Smooth muscle cell (in vitro differentiated cells): ENCODE measurements around the gene DEPDC4. TPM values are rescaled to one million over a fixed set of nuclear protein-coding genes. Genes with fewer than 3 reads are reported as not detected.

Experiments used
- DNase-seq: peaks from one replicate; lab custom pipeline; 2025; ENCODE audit not compliant: unreplicated experiment; lab: John Stamatoyannopoulos, UW
- H2AFZ ChIP-seq: fragments of 200-600 bp; sonication (generic); 2 replicates; pipeline ENCODE4 v1.6.0; 2016; ENCODE audit warnings: antibody characterized with exemption, low read depth, mild to moderate bottlenecking
- H3F3A ChIP-seq: fragments of 200-600 bp; sonication (generic); 2 replicates; pipeline ENCODE4 v1.6.0; 2017; ENCODE audit warnings: antibody characterized with exemption, low read depth
- H3K27ac ChIP-seq: fragments of 200-600 bp; sonication (generic); 2 replicates; pipeline ENCODE4 v1.5.1; 2016; ENCODE audit warnings: low read depth, mild to moderate bottlenecking
- H3K27me3 ChIP-seq: fragments of 200-600 bp; sonication (generic); 2 replicates; pipeline ENCODE4 v1.6.1; 2016; ENCODE audit warnings: low read depth, mild to moderate bottlenecking
- H3K36me3 ChIP-seq: fragments of 200-600 bp; sonication (generic); 2 replicates; pipeline ENCODE4 v1.5.1; 2016; ENCODE audit warnings: low read depth
- H3K4me1 ChIP-seq: fragments of 200-600 bp; sonication (generic); 2 replicates; pipeline ENCODE4 v1.5.1; 2016; ENCODE audit warnings: low read depth
- H3K4me2 ChIP-seq: fragments of 200-600 bp; sonication (generic); 2 replicates; pipeline ENCODE4 v1.6.0; 2016; ENCODE audit warnings: mild to moderate bottlenecking
- H3K4me3 ChIP-seq: fragments of 200-600 bp; sonication (generic); 2 replicates; pipeline ENCODE4 v1.5.1; 2016; ENCODE audit warnings: mild to moderate bottlenecking
- H3K79me2 ChIP-seq: fragments of 200-600 bp; sonication (generic); 2 replicates; pipeline ENCODE4 v1.6.0; 2016; ENCODE audit warnings: low read depth, mild to moderate bottlenecking
- H3K9ac ChIP-seq: fragments of 200-600 bp; sonication (generic); 2 replicates; pipeline ENCODE4 v1.6.0; 2016; ENCODE audit warnings: low read depth
- H3K9me3 ChIP-seq: fragments of 200-600 bp; sonication (generic); replicated peaks from 2 replicates; pipeline ENCODE4 v1.5.1; 2016; ENCODE audit warnings: low read depth
- H4K20me1 ChIP-seq: fragments of 200-600 bp; sonication (generic); 2 replicates; pipeline ENCODE4 v1.6.0; 2016; ENCODE audit warnings: low read depth
- CTCF ChIP-seq: fragments of 200-600 bp; sonication (generic); IDR thresholded peaks from 2 replicates; pipeline ENCODE4 v1.5.1; 2017; ENCODE audit warnings: borderline replicate concordance, mild to moderate bottlenecking, antibody characterized with exemption; ENCODE audit not compliant: insufficient read depth, poor library complexity, severe bottlenecking
- WGBS: methylation state at CpG from one replicate; pipeline ENCODE4 v1.1.7; 2016; ENCODE audit warnings: low lambda C conversion rate; 5-methylcytosine and 5-hydroxymethylcytosine counted together
- polyA plus RNA-seq: library from polyadenylated mRNA; unstranded; fragments of >200 nt; fragmentation: Nextera tagmentation; extraction: Ambion mirVana; gene quantifications from 2 replicates; pipeline ENCODE4 v1.2.1, GENCODE V29; 2016
- total RNA-seq: library from RNA; depleted of rRNA; stranded (reverse); fragments of >200 nt; gene quantifications from 2 replicates; pipeline ENCODE4 v1.2.3, GENCODE V29; 2014

The DEPDC4 gene
- total and polyA plus RNA-seq, 2 experiments from 2014 or later = 0.49 to 13.5 TPM

- no peaks in the 10 kb centered on the region for H3K9me3 ChIP-seq
- H3F3A ChIP-seq = no peaks in the 10 kb centered on the region
- no peak overlapping the region for H3K27ac ChIP-seq
- H3K36me3 ChIP-seq = no peaks in the 10 kb centered on the region
- H3K4me3 ChIP-seq = no peak overlapping the region
- no peak overlapping the region for H3K9ac ChIP-seq
- no peak overlapping the region for H2AFZ ChIP-seq
- 94% methylated on average over 1 of the region's 1 CpG for WGBS
- no peaks in the 10 kb centered on the region for H3K79me2 ChIP-seq
- no peaks in the 10 kb centered on the region for H4K20me1 ChIP-seq
- no peaks in the 10 kb centered on the region for H3K27me3 ChIP-seq
- H3K4me1 ChIP-seq = no peaks in the 10 kb centered on the region
- no peak for DNase-seq
- H3K4me2 ChIP-seq = no peak overlapping the region
- TF ChIP-seq CTCF = no peak
Observed at GRCh38 chr12:100258127-100258526, 8.8 kb downstream of the DEPDC4 start.

DNA sequence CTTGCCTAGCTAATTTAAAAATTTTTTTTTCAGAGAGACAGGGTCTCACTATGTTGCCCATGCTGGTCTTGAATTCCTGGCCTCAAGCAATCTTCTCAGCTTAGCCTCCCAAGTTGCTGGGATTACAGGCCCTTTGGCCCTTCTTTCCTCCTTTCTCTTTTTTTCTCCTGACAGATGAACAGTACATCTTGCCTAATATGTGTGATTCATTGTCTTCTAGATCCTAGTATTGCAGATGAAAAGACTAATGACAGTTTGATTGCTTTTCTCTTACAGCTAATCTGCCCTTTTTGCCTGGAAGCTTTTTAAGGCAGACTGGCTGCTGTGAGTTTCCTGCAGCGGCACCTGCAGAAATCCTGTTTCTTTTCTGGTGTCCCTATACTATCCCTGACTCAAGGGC, 12.0 kb downstream of the DEPDC4 start:
- Histone ChIP-seq H3K27ac (no peak overlapping the region), H3K27me3 (no peaks in the 10 kb centered on the region), H3K4me3 (no peak overlapping the region), H2AFZ (no peak overlapping the region), H3K79me2 (no peaks in the 10 kb centered on the region), H4K20me1 (no peaks in the 10 kb centered on the region), H3K4me2 (no peak overlapping the region), H3K9ac (no peak overlapping the region), H3K4me1 (no peaks in the 10 kb centered on the region), H3F3A (no peaks in the 10 kb centered on the region), H3K9me3 (no peaks in the 10 kb centered on the region), H3K36me3 (no peaks in the 10 kb centered on the region)
- no peak for TF ChIP-seq CTCF
- no peak for DNase-seq
- WGBS = 91% methylated on average over 1 of the region's 1 CpG

- Histone ChIP-seq H3K4me1 (no peaks in the 10 kb centered on the region), H3K9me3 (no peaks in the 10 kb centered on the region), H3K9ac (no peak overlapping the region), H3K4me2 (no peak overlapping the region), H3K27me3 (no peaks in the 10 kb centered on the region), H2AFZ (no peak overlapping the region), H3K4me3 (no peak overlapping the region), H3F3A (no peaks in the 10 kb centered on the region), H3K36me3 (no peaks in the 10 kb centered on the region), H3K27ac (no peak overlapping the region), H3K79me2 (no peaks in the 10 kb centered on the region), H4K20me1 (no peaks in the 10 kb centered on the region)
- TF ChIP-seq CTCF = no peak
- no peak for DNase-seq
- 90% methylated on average over 1 of the region's 1 CpG for WGBS
Observed at GRCh38 chr12:100253437-100253836, 13.4 kb downstream of the DEPDC4 start.

DNA sequence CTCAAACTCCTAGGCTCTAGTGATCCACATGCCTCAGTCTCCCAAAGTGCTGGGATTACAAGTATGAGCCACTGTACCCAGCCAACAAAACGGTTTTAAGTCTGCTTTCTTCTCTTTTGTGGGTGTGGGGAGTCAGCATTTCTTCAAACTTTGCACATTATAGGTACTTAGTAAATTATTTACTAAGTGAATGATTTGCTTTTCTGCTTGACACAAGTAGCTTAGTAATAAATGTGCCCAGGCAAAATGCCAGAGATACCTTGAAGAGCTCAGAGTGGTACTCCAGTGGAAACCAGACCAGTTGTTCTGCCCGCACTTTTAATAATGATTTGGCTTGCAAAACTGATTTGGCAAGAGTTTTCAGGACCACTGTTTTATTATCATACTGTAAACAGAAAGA, 15.0 kb downstream of the DEPDC4 start:
- no peaks in the 10 kb centered on the region for H3K79me2 ChIP-seq
- H3K4me1 ChIP-seq = no peaks in the 10 kb centered on the region
- H3K9ac ChIP-seq = no peak overlapping the region
- H3K36me3 ChIP-seq = no peaks in the 10 kb centered on the region
- no peak overlapping the region for H3K4me2 ChIP-seq
- no peaks in the 10 kb centered on the region for H4K20me1 ChIP-seq
- no peak for DNase-seq
- TF ChIP-seq CTCF = no peak
- no peaks in the 10 kb centered on the region for H3K9me3 ChIP-seq
- no peaks in the 10 kb centered on the region for H3K27me3 ChIP-seq
- 83% methylated on average over 2 of the region's 2 CpGs for WGBS
- H3F3A ChIP-seq = no peaks in the 10 kb centered on the region
- H2AFZ ChIP-seq = no peak overlapping the region
- no peak overlapping the region for H3K27ac ChIP-seq
- H3K4me3 ChIP-seq = no peak overlapping the region
